A549 (cell line): ENCODE results near the gene KRTAP4-2. TPM values are rescaled to one million over a fixed set of nuclear protein-coding genes. Genes with fewer than 3 reads are reported as not detected.

Experiments used
- ATAC-seq, 2 experiments: fragments of 200-7000 bp in 1 of 2; fragments of >200 bp in 1 of 2; cut with Nextera tagmentation in 1 of 2; cut with Tn5 transposase in 1 of 2; 3 replicates each; pipeline versions ENCODE4 v1.8.0 to v1.9.1; 2018 to 2020; ENCODE audit warnings: mild to moderate bottlenecking in 1 of 2, moderate library complexity in 1 of 2
- CTCF ChIA-PET: fragments of 300-600 bp; sonication (Branson Sonifier 250); formaldehyde crosslinking; extraction: SDS; loops from one replicate; lab custom pipeline; 2021; ENCODE audit warnings: antibody characterized with exemption, inconsistent platforms; lab: Yijun Ruan, JAX
- POLR2A ChIA-PET: fragments of 350-600 bp; formaldehyde crosslinking; extraction: SDS; loops from one replicate; lab custom pipeline; 2021; ENCODE audit warnings: antibody characterized with exemption, inconsistent platforms; lab: Yijun Ruan, JAX
- DNase-seq, 2 experiments: peaks; one replicate each; pipeline versions ENCODE4 v3.0.0 to v3.0.0-alpha.2; 2011 to 2016; ENCODE audit warnings: low read depth in 1 of 2, low spot score in 1 of 2
- FAIRE-seq: peaks from 2 replicates; lab custom pipeline; 2011; peaks lifted over from hg19 to GRCh38; lab: Jason Lieb, UNC
- H3K27ac ChIP-seq, 2 experiments: fragments of >200 bp; sonication (Bioruptor Twin); formaldehyde crosslinking; 3 replicates each; pipeline ENCODE4 v1.5.1; 2016 to 2017
- H3K4me1 ChIP-seq: fragments of >200 bp; sonication (Bioruptor Twin); formaldehyde crosslinking; 3 replicates; pipeline ENCODE4 v1.6.1; 2016
- H3K4me2 ChIP-seq: fragments of >200 bp; sonication (Bioruptor Twin); formaldehyde crosslinking; 3 replicates; pipeline ENCODE4 v1.6.1; 2016
- H3K4me3 ChIP-seq: fragments of >200 bp; sonication (Bioruptor Twin); formaldehyde crosslinking; 3 replicates; pipeline ENCODE4 v1.5.1; 2016
- H3K9me3 ChIP-seq: fragments of >200 bp; sonication (Bioruptor Twin); formaldehyde crosslinking; 3 replicates; pipeline ENCODE4 v1.6.1; 2016
- BHLHE40 ChIP-seq: IDR thresholded peaks from 2 replicates; pipeline ENCODE4 v1.6.1; 2012; ENCODE audit warnings: low read depth, low read length, inconsistent platforms
- CBX2 ChIP-seq: fragments of 200-600 bp; sonication (generic); IDR thresholded peaks from 2 replicates; pipeline ENCODE4 v1.6.1; 2016; ENCODE audit warnings: low read depth, mild to moderate bottlenecking, borderline replicate concordance
- CEBPB ChIP-seq, 2 experiments: fragments of >200 bp in 1 of 2; sonication (Bioruptor Twin) in 1 of 2; formaldehyde crosslinking in 1 of 2; IDR thresholded peaks; 2 replicates each; pipeline ENCODE4 v1.6.1; 2012 to 2016
- CHD4 ChIP-seq: fragments of 200-600 bp; sonication (generic); IDR thresholded peaks from 2 replicates; pipeline ENCODE4 v1.6.1; 2016; ENCODE audit warnings: antibody characterized with exemption, mild to moderate bottlenecking, borderline replicate concordance
- EP300 ChIP-seq, 2 experiments: fragments of >200 bp; sonication (Bioruptor Twin); formaldehyde crosslinking; IDR thresholded peaks; 2 replicates in 1 of 2; 3 replicates in 1 of 2; pipeline ENCODE4 v1.6.1; 2016 to 2017
- FOSB ChIP-seq: fragments of 250-450 bp; sonication (Bioruptor Pico); IDR thresholded peaks from 2 replicates; pipeline ENCODE4 v1.5.0; 2020; ENCODE audit warnings: mild to moderate bottlenecking, moderate library complexity
- FOSL2 ChIP-seq, 2 experiments: fragments of 450-650 bp in 1 of 2; fragments of >200 bp in 1 of 2; sonication (Bioruptor Twin) in 1 of 2; formaldehyde crosslinking; IDR thresholded peaks; 2 replicates each; pipeline versions ENCODE4 v1.5.0 to v1.6.1; 2016 to 2020; ENCODE audit warnings: mild to moderate bottlenecking in 1 of 2, moderate library complexity in 1 of 2
- HDAC2 ChIP-seq: fragments of 200-600 bp; sonication (generic); IDR thresholded peaks from 2 replicates; pipeline ENCODE4 v1.6.1; 2016
- HES2 ChIP-seq: fragments of >200 bp; sonication (Bioruptor Twin); formaldehyde crosslinking; IDR thresholded peaks from 2 replicates; pipeline ENCODE4 v1.6.1; 2016
- HOXA7 ChIP-seq: fragments of 250-450 bp; sonication (Bioruptor Pico); IDR thresholded peaks from 2 replicates; pipeline ENCODE4 v1.5.0; 2020; ENCODE audit warnings: mild to moderate bottlenecking, moderate library complexity
- HOXB13 ChIP-seq: fragments of 250-450 bp; sonication (Bioruptor Pico); IDR thresholded peaks from 2 replicates; pipeline ENCODE4 v1.5.0; 2020; ENCODE audit warnings: low read depth, mild to moderate bottlenecking, moderate library complexity
- HOXB5 ChIP-seq: fragments of 250-450 bp; sonication (Bioruptor Pico); IDR thresholded peaks from 2 replicates; pipeline ENCODE4 v1.5.0; 2020; ENCODE audit warnings: mild to moderate bottlenecking, moderate library complexity
- JUNB ChIP-seq: fragments of >200 bp; sonication (Bioruptor Twin); formaldehyde crosslinking; IDR thresholded peaks from 2 replicates; pipeline ENCODE4 v1.6.1; 2016
- MAFK ChIP-seq: fragments of 450-650 bp; IDR thresholded peaks from 2 replicates; pipeline ENCODE4 v1.6.1; 2014; ENCODE audit not compliant: partially characterized antibody
- MAX ChIP-seq: IDR thresholded peaks from 2 replicates; pipeline ENCODE4 v1.6.1; 2012
- MAZ ChIP-seq: fragments of 150-350 bp; IDR thresholded peaks from 2 replicates; pipeline ENCODE4 v1.6.1; 2014; ENCODE audit warnings: antibody characterized with exemption, low read depth, low read length, borderline replicate concordance
- NFE2L2 ChIP-seq: fragments of 150-350 bp; conservative IDR thresholded peaks from 2 replicates; pipeline ENCODE4 v1.6.1; 2014; ENCODE audit warnings: low read length
- PBX3 ChIP-seq: IDR thresholded peaks from 2 replicates; pipeline ENCODE4 v1.6.1; 2012
- POLR2A ChIP-seq: IDR thresholded peaks from 2 replicates; pipeline ENCODE4 v1.6.1; 2012; ENCODE audit warnings: mild to moderate bottlenecking, low read length
- USF2 ChIP-seq: fragments of 450-650 bp; IDR thresholded peaks from 2 replicates; pipeline ENCODE4 v1.6.1; 2014; ENCODE audit warnings: antibody characterized with exemption
- ZFP36 ChIP-seq: fragments of 450-650 bp; IDR thresholded peaks from 2 replicates; pipeline ENCODE4 v1.6.1; 2014; ENCODE audit warnings: borderline replicate concordance; ENCODE audit not compliant: partially characterized antibody
- WGBS: methylation state at CpG from one replicate; pipeline ENCODE4 v1.1.6; 2017; ENCODE audit errors: missing lambda C conversion rate; 5-methylcytosine and 5-hydroxymethylcytosine counted together
- polyA plus RNA-seq, 4 experiments: library from polyadenylated mRNA; depleted of rRNA in 3 of 4; stranded (reverse); fragments of >200 nt; fragmentation: RNase III in 1 of 4; extraction: RNeasy Plus Mini Kit Qiagen cat#74134 plus additional on column Dnase treatment in 1 of 4; gene quantifications; 2 replicates in 3 of 4; 3 replicates in 1 of 4; pipeline ENCODE4 v1.2.3, GENCODE V29; 2011 to 2017

Gene KRTAP4-2
- polyA plus RNA-seq, 2 of the 4 experiments (the other 2 are of a cell fraction): not detected

GRCh38 chr17:41168121-41168520, 9.9 kb downstream of the KRTAP4-2 start, which contains the start of gene KRTAP4-3:
TSS of gene KRTAP4-3 (minus strand) at chr17:41168221. CDS start at chr17:41168172, 49 bp downstream.
- 0 out of 3 replicates have a peak, but pooled peaks cover 4% of the 10 kb centered on the region for H3K4me1 ChIP-seq
- 65% methylated on average over 1 of the region's 1 CpG for WGBS
- TF ChIP-seq MAFK (no peak), HES2 (no peak), CEBPB (IDR thresholded peaks at IDR 0.05) (no peak), PBX3 (no peak), CHD4 (no peak), FOSB (CRISPR knock-in tag) (no peak), EP300 (IDR thresholded peaks at IDR 0.05) (no peak), HOXA7 (CRISPR knock-in tag) (no peak), FOSL2 (IDR thresholded peaks at IDR 0.05) (no peak), FOSL2 (CRISPR knock-in tag; IDR thresholded peaks at IDR 0.05) (no peak), ZFP36 (no peak)
- TF ChIP-seq, all 56 proteins: peak for 0
- CTCF ChIA-PET: interaction anchor here (0.9 to 1.2 kb wide), 2 partner anchors 11 to 392 kb away, joined by 3 read pairs; no protein-coding TSS in a partner anchor
- ATAC-seq (no peak), DNase-seq (no peak), FAIRE-seq (peak; percentile 77)
- H3K9me3 ChIP-seq: no peaks in the 10 kb centered on the region
- H3K4me3 ChIP-seq: no peak within 1 kb of the TSS
- no peak within 1 kb of the TSS for H3K27ac ChIP-seq
- POLR2A ChIA-PET: no interaction called here
- no peak within 1 kb of the TSS for H3K4me2 ChIP-seq

- ChIA-PET POLR2A (no interaction called here), CTCF (interaction anchor here (0.9 kb wide), 2 partner anchors 11 to 109 kb away, joined by 3 read pairs; no protein-coding TSS in a partner anchor)
- no peak for ATAC-seq
Measured at GRCh38 chr17:41167561-41167960, 10.5 kb downstream of the KRTAP4-2 start.

GRCh38 chr17:41163828-41164227, 14.2 kb downstream of the KRTAP4-2 start:
- CTCF ChIA-PET: interaction anchor here (1.5 kb wide), 1 partner anchor 396 kb away, joined by 3 read pairs; no protein-coding TSS in a partner anchor
- POLR2A ChIA-PET: no interaction called here
- FAIRE-seq (peak; percentile 7), DNase-seq (no peak)
- Histone ChIP-seq H3K4me1 (0 out of 3 replicates have a peak, but pooled peaks cover 4% of the 10 kb centered on the region), H3K4me3 (no peak overlapping the region)
- no peak for TF ChIP-seq HOXB5 (CRISPR knock-in tag)
- TF ChIP-seq USF2: no peak
- TF ChIP-seq MAX: no peak
- TF ChIP-seq NFE2L2: no peak
- TF ChIP-seq PBX3: no peak
- no peak for TF ChIP-seq BHLHE40
- TF ChIP-seq POLR2A: no peak
- TF ChIP-seq, all 56 proteins: peak for 0
- peak in 1 of 2 experiments; percentile 32; a peak in 1 of 6 replicates for ATAC-seq
- Histone ChIP-seq H3K27ac (no peak overlapping the region), H3K9me3 (no peaks in the 10 kb centered on the region), H3K4me2 (peak overlapping the region; percentile 26; the same call in 2 of the 3 replicates)
- 32% methylated on average over 7 of the region's 7 CpGs for WGBS

More at GRCh38 chr17:41167561-41167960, 10.5 kb downstream of the KRTAP4-2 start:
- Histone ChIP-seq H3K4me2 (no peak overlapping the region), H3K4me1 (0 out of 3 replicates have a peak, but pooled peaks cover 4% of the 10 kb centered on the region), H3K4me3 (no peak overlapping the region), H3K9me3 (no peaks in the 10 kb centered on the region), H3K27ac (no peak overlapping the region)
- DNase-seq (no peak), FAIRE-seq (no peak)
- WGBS: 74% methylated on average over 7 of the region's 7 CpGs
- TF ChIP-seq HOXB13 (no peak), MAFK (no peak), JUNB (no peak), MAZ (no peak), HDAC2 (no peak), CBX2 (no peak), MAX (no peak)
